ENCODE results near the gene OR2D3.
"Not testable (repeated sequence)": the region's sequence is repeated elsewhere in the genome, so short reads cannot be mapped to it uniquely, and the experiment has no call there.

The OR2D3 gene, protein sequence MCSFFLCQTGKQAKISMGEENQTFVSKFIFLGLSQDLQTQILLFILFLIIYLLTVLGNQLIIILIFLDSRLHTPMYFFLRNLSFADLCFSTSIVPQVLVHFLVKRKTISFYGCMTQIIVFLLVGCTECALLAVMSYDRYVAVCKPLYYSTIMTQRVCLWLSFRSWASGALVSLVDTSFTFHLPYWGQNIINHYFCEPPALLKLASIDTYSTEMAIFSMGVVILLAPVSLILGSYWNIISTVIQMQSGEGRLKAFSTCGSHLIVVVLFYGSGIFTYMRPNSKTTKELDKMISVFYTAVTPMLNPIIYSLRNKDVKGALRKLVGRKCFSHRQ

DNA sequence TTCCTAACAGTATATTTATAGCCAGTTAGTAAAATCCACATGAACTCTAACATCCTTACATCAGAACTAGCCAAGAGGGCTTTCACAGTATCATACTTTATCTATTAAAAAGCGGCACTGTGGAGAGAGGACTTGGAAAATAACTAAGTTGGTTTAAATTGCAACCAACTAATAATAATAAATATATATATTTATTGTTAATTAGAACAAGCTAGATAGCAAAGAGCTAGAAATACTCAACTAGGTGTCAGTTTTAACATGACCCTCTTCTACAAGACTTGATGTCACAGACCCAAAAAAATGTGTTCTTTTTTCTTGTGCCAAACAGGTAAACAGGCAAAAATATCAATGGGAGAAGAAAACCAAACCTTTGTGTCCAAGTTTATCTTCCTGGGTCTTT, at the start of gene OR2D3:
Gene OR2D3 (plus strand): TSS at position 301 of the 400 bp plus-strand sequence. CDS start 0 bp downstream, at position 301.
- DNase-seq: no peak

DNA sequence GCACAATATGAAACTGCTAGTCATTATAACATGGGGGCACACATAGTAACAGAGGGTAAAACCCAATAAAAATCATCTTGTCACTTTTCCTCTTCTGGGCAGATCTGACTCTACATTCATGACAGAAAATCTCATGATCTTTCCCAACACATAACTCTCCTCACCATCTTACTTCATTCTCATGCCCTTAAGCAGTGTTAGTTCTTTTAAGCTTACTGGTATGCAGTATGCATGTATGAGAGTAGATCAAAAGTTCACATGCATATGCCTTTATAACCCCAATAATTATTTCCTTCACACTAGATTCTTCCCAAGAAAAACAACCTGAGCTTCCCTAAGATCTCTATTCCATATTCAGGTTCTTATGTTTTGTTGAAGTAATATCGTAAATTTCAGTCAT, 49.5 kb upstream of the OR2D3 start:
- DNase-seq: no peak

DNA sequence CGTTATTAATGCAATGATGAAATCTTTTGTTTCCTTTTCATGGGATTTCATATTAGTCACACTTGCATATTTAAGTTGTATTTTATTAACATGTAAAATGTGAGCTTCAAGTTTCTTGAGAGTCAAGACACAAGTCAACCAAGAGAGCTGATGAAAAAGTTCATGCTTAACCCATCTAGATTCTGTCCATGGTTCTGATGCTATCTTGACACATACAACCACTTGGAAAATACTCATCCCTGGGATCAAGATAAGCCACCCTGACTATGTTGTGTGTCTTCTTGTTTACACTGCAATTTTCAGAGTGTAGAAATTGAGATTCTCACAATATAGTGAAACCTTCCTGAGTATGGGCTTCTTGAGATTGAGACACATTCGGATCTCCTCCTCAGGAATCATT, 45.0 kb upstream of the OR2D3 start:
- DNase-seq: no peak

DNA sequence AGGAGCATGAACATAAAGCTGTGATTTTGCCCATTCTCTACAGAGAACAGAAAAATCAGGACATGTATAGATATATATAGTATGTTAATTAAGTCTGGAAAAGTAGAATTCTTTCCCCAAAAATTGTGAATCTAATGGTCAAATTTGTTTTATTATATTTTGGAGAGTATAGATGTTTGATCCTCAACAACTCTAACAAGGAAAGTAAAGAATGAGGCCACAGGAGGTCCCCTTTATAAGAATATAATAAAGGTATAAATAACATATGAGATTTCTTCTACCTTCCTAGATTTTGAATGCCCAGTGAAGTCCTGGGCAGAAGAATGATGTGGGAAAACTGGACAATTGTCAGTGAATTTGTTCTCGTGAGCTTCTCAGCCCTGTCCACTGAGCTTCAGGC, 44.5 kb upstream of the OR2D3 start, which contains the start of gene OR10A4:
Gene OR10A4 (plus strand): TSS at position 301 of the 400 bp plus-strand sequence. CDS start 23 bp downstream, at position 324.
- DNase-seq: no peak

DNA sequence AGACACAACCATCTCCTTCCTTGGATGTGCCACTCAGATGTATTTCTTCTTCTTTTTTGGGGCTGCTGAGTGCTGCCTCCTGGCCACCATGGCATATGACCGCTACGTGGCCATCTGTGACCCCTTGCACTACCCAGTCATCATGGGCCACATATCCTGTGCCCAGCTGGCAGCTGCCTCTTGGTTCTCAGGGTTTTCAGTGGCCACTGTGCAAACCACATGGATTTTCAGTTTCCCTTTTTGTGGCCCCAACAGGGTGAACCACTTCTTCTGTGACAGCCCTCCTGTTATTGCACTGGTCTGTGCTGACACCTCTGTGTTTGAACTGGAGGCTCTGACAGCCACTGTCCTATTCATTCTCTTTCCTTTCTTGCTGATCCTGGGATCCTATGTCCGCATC, 43.9 kb upstream of the OR2D3 start:
- no peak for DNase-seq

DNA sequence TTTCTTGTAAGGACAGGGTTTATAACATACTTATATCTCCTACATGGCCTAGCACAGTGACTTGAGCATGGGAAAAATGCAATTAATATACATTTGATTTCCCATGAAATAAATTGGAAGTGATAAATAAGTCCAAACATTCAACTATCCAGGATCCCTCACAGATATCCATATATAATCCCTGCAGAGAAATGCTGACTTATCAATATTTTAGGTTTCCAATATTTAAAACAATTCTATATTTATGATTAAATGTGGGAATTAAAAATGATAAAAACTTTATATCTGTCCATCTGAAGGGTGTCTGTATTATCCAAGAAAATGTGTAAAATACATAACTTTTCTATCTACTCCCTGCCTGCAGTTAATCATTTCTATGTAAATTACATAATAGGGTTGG, 38.1 kb upstream of the OR2D3 start:
- no peak for DNase-seq

DNA sequence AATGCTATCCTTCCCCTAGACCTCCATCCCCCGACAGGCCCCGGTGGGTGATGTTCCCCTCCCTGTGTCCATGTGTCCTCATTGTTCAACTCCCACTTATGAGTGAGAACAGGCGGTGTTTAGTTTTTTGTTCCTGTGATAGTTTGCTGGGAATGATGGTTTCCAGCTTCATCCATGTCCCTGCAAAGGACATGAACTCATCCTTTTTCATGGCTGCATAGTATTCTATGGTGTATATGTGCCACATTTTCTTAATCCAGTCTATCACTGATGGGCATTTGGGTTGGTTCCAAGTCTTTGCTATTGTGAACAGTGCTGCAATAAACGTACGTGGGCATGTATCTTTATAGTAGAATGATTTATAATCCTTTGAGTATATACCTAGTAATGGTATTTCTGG, 33.1 kb upstream of the OR2D3 start:
- not testable (repeated sequence) for DNase-seq

DNA sequence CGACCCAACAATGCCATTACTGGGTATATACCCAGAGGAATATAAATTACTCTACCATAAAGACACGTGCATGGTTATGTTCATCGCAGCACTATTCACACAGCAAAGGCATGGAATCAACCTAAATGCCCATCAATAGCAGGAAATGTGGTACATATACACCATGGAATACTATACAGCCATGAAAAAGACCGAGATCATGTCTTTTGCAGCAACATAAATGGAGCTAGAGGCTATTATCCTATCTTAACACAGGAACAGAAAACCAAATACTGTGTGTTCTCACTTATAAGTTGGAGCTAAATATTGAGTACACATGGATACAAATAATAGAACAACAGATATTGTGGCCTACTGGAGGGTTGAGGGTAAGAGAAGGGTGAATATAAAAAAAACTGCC, 32.0 kb upstream of the OR2D3 start:
- no peak for DNase-seq

DNA sequence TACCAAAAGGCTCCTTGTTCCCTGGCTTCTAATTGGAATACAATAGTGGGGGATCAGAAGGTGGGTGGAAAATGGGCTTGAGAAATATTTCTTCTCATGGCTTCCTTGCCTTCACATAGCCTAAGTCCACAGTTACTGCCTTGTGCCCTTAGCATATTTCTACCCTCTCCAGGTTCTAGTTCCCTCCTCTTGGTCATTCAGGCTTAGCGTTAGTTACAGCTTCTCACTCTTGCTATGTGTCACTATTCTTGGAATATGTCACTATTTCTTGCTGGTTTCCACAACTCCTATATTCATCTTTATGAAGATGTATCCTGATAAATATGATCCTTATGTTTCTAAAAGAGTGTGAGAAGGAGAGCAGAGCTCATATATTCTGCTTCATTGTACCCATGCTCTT, 31.0 kb upstream of the OR2D3 start:
- no peak for DNase-seq

DNA sequence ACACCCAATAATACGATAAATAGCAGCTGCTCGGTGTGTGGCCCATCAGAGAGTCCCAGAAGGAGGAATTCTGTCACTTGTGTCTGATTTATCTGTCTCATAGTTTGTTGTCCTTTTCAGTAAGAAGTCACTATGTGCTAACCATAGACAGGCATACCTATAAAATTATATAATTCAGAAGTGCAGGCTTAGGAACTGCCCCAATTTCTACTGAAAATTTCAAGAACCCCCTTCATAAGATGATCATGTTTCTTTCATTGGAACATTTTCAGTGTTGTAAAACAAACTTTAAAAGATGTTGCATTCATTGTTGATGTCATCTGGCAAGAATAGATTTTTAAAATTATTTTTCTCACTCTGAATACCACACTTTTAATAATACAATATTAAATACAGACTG, 28.4 kb upstream of the OR2D3 start, which contains the start of gene OR2D2:
Gene OR2D2 (minus strand): TSS at position 101 of the 400 bp plus-strand sequence. CDS start 0 bp downstream, at position 101.
- DNase-seq: no peak

DNA sequence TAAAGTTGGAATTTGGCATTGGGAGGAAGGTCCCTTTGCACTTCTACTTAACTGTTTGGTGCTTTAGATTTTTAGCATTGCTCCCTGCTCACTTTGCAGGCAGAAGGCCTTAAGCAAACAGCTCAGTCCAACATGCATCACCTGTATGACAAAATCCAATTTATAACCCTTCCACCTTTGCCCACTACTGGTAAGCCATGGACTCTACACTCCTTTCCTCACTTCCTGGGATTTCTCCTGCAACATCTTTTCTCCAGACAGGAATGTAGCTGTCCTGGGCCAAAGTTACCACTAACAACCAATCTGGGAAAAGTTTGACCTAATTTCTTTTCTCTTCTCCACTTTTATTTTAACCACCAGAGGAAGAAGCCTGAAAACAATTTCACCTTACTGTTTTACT, 26.7 kb upstream of the OR2D3 start:
- no peak for DNase-seq

DNA sequence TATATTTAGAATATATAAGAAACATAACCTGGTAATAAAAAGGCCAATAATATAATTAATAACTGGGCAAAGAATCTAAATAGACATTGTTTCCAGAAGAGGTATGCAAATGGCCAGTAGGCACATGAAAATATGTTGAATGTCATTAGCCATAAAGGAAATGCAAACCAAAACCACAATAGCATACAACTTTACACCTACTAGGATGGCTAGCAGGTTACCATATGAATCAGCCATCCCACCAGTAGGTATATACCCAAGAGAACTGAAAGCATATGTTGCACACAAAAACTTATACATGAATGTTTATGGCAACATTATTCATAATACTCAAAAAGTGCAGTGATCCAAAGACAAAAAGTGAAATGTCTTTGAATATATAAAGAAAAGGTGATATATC, 25.8 kb upstream of the OR2D3 start:
- no peak for DNase-seq

DNA sequence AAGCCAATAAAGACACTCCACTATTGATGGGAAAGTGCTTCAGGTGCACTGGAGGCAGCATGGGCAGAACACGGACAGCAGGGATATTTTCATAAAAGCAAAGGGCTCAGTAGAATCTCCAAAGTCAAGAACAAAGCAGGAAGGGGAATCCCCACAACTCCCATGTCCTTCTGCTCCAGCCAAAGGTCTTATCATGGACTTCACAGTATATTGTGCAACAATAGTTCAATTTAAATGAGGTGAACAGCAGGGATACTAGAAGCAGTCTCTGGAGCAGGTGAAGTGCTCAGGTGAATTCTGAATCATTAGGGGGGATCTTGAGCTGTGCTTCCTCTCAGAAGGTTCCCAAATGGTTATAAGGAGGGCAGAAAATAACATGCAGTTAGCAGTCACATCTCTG, 21.9 kb upstream of the OR2D3 start:
- DNase-seq: no peak

DNA sequence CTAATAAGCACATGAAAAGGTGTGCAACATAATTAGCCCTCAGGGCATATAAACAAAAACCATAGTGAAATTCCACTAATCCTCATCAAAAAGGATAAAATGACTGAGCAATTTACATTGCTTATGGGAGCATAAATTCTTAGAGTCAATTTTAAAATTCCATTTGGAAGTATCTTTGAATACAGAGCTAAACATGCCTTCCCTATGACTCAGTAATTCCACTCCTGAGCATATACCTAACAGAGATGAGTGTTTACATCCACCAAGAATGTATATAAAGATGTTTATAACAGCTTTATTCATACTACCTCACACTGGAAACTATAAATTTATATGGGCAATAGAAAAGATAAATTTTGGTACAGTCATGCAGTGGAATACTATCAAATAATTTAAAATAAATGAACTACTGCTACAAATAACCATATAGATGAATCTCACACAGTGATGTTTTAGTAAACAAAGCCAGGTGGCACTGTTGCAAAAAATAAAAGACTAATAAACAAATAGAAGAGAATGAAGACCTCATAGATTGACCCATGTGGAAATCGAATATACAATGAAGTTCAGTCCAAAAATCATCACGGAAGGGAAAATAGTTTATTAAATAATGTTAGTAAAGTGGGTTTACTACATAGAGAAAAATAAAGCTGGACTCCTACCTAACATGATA, 20.3 kb upstream of the OR2D3 start:
- no peak for DNase-seq

DNA sequence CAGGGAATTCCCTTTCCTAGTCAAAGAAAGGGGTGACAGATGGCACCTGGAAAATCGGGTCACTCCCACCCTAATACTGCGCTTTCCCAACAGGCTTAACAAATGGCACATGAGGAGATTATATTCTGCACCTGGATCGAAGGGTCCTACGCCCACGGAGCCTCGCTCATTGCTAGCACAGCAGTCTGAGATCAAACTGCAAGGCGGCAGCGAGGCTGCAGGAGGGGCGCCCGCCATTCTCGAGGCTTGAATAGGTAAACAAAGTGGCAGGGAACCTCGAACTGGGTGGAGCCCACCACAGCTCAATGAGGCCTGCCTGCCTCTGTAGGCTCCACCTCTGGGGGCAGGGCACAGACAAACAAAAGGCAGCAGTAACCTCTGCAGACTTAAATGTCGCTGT, 16.0 kb upstream of the OR2D3 start:
- DNase-seq: not testable (repeated sequence)

DNA sequence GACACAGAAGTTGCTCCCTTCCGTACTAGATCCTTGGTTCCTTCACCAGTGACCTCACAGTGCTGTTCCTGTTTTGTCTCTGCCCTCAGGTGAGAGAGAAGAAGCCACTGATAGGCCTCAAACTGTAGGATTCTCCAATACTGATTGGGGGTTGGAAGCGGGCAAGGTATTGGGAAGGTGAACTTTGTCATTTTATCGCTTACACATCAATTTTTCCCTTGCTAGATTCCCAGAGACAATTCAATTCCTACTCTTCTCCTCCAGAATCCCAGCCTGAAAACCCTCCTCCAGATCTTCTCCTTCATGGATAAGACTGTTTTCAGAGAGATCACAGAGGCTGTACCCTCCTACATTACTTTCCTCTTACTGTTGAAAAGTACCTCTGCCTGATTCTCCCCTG, 9.4 kb upstream of the OR2D3 start:
- DNase-seq: no peak

DNA sequence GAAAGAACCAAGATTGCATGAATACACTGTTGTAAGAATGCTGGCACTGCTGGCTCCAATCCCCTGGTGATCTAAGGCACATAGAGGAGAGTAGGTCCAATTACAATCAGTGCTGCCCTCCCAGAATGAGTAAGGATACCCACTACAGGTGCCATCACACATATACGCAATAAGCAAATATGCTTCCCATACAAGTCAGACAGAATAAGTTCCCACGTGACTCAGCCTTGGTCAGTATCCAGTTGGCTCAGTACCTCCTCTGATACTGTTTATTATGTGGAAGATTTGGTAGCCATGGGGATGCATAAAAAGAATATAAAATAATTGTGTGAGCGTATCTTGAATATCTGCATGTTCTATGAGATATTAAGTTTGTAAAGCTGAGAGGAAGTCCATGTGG, 8.9 kb upstream of the OR2D3 start:
- no peak for DNase-seq

DNA sequence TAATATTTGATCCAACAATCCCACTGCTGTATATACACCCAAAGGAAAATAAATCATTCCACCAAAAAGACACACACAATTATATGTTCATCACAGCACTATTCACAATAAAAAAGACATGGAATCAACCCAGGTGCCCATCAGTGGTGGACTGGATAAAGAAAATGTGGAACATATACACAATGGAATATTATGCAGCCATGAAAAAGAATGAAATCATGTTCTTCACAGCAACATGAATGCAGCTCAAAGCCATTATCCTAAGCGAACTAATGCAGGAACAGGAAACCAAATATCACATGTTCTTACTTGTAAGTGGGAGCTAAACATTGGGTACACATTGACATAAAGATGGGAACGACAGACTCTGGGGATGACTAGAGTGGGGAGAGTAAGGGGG, 1.1 kb upstream of the OR2D3 start:
- DNase-seq: no peak

DNA sequence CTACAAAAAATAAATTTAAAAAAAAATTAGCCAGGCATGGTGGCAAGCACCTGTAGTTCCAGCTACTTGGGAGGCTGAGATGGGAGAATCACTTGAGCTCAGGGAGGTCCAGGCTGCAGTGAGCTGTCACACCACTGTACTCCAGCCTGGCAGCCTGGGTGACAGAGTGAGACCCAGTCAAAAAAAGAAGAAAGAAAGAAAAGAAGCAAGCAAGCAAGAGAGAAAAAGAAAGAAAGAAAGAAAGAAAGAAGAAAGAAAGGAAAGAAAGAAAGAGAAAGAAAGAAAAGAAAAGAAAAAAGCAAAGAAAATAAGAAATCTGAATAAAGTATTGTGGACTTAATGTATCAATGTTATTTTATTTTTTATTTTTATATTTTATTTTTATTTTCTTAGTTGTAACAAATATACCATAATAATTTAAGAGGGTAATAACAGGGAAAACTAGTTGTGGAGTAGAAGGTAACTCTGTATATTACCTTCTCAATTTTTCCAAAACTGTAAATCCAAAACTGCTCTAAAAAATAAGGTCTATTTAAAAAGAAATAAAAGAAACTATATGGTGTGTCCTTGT, 4.3 kb downstream of the OR2D3 start:
- DNase-seq: no peak

DNA sequence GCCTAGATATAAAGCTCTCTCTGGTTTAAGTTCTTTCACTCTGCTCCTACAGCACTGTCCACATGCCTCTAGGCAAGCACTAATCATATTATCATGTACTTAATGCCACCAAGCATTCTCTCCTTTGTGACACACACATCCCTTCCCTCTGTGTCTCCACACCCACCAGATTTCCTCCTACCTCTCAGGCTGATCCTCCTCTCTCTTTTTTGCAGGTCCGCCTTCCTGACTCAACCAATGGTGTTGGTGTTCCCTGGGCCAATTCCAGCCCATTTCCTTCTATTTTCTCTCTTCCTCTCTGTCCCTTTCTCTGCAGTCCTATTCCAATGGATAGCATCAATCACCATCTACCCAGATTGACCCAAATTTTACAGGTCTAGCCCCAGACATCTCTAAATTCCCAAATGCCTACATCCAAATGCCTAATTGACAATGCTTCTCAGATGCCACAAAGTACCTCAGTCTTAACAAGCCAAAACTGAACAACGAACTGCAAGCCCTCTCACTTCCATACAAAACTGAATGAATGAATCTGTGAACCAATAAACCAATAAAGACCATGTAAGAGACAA, 4.9 kb downstream of the OR2D3 start:
- DNase-seq: no peak

DNA sequence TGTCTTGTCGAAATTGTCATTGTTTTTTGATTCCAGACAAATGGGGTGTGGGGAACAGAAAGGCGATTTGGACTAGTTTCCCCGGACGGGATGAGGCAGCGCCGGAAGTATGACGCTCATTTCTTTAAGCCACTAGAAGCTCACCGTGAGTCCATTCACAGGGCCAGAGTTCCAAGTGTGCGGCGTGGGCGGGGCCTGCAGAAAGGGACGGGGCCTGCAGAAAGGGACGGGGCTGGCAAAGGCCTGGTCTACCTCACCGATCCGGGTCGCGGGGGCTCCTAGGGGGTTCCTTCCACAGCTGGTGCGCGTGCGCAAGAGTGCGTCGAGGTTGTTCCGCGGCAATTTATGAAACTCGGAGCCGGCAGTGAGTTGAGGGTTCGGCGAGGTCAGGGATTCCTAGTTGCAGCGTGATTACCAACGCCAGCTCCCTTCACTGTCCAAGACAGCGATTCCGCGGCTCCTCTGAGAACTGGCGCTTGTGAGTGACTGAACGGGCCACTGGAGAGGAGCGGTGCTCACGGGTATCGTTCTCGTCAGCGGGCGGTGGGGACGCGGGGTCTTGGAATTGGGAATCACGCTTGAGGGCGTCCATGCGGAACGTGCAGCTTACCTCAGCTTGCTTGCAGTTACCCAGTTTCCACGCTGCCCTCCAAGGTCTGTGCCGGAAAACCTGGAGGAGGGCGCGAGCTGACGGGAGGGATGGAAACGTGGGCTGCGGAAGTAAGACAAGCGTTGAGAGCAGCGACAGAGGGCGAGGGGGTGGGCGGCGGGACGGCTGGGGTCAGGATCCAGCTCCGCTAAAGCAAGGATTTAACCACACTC, 5.6 kb downstream of the OR2D3 start, which contains the start of gene ZNF215:
Gene ZNF215 (plus strand): TSS at position 219 of the 822 bp plus-strand sequence. CDS start 5,847 bp downstream, outside the sequence.
- DNase-seq: peak; percentile 54

DNA sequence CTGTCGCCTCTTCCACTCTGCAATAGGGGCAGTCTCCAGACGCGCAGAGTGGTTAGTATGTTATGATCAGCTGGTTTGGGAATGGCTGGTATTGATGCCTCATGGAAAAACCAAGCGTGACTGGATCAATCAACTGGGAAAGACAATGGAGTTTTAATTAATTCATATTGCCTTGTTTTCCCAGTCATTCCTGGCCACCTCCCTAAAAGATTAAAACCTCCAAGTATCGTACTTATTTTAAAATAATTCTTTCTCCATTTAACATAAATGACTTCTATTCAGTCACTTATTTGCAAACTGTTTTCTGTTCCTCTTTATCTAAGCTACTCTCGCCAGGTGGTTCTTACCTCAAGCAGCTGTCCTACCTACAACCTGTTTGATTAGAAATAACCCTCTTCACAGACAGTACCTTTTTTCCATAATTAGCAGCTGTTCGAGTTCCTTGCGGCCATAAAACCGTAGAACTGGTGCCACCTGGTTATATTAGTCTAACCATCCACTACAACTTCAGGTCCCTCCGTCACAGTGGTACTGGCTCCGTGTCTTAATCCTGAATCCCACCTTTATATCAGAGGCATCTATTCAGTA, 6.3 kb downstream of the OR2D3 start:
- DNase-seq: no peak
